Measurements from ENCODE around the gene SGCA.

- TF ChIP-seq YY1 (IDR thresholded peaks at IDR 0.05; ENCODE audit: low read depth) = no peak
- no peak for TF ChIP-seq EP300 (IDR thresholded peaks at IDR 0.05; ENCODE audit: borderline replicate concordance)
- no peak for TF ChIP-seq FOXM1 (IDR thresholded peaks at IDR 0.05; ENCODE audit: borderline replicate concordance, low read depth)
- no peak for TF ChIP-seq MAX (IDR thresholded peaks at IDR 0.05)
- no peak for TF ChIP-seq RAD21 (IDR thresholded peaks at IDR 0.05; ENCODE audit: low read depth)
- TF ChIP-seq EGR1 (IDR thresholded peaks at IDR 0.05) = no peak
- no peak for TF ChIP-seq TAF1 (IDR thresholded peaks at IDR 0.05; ENCODE audit: low read depth)
- TF ChIP-seq, protein P1, sequence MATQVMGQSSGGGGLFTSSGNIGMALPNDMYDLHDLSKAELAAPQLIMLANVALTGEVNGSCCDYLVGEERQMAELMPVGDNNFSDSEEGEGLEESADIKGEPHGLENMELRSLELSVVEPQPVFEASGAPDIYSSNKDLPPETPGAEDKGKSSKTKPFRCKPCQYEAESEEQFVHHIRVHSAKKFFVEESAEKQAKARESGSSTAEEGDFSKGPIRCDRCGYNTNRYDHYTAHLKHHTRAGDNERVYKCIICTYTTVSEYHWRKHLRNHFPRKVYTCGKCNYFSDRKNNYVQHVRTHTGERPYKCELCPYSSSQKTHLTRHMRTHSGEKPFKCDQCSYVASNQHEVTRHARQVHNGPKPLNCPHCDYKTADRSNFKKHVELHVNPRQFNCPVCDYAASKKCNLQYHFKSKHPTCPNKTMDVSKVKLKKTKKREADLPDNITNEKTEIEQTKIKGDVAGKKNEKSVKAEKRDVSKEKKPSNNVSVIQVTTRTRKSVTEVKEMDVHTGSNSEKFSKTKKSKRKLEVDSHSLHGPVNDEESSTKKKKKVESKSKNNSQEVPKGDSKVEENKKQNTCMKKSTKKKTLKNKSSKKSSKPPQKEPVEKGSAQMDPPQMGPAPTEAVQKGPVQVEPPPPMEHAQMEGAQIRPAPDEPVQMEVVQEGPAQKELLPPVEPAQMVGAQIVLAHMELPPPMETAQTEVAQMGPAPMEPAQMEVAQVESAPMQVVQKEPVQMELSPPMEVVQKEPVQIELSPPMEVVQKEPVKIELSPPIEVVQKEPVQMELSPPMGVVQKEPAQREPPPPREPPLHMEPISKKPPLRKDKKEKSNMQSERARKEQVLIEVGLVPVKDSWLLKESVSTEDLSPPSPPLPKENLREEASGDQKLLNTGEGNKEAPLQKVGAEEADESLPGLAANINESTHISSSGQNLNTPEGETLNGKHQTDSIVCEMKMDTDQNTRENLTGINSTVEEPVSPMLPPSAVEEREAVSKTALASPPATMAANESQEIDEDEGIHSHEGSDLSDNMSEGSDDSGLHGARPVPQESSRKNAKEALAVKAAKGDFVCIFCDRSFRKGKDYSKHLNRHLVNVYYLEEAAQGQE (IDR thresholded peaks at IDR 0.05; ENCODE audit: low read depth) = no peak
- no peak for TF ChIP-seq CEBPB (IDR thresholded peaks at IDR 0.05)
- TF ChIP-seq NFIC (IDR thresholded peaks at IDR 0.05) = no peak
- TF ChIP-seq, protein P2, sequence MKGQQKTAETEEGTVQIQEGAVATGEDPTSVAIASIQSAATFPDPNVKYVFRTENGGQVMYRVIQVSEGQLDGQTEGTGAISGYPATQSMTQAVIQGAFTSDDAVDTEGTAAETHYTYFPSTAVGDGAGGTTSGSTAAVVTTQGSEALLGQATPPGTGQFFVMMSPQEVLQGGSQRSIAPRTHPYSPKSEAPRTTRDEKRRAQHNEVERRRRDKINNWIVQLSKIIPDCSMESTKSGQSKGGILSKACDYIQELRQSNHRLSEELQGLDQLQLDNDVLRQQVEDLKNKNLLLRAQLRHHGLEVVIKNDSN (IDR thresholded peaks at IDR 0.05) = no peak
- no peak for TF ChIP-seq ZBTB7A (IDR thresholded peaks at IDR 0.05; ENCODE audit: low read depth)
- no peak for TF ChIP-seq CREB1 (IDR thresholded peaks at IDR 0.05; ENCODE audit: low read depth)
- TF ChIP-seq TCF12 (IDR thresholded peaks at IDR 0.05; ENCODE audit: low read depth) = no peak
These were observed 38.6 kb downstream of the SGCA start for GRCh38 chr17:50204431-50204830.
